GM12878 (cell line): ENCODE results near the gene SLCO2B1. TPM values are rescaled to one million over a fixed set of nuclear protein-coding genes. Genes with fewer than 3 reads are reported as not detected.

ENCODE experiments used
- ATAC-seq: fragments of 200-7000 bp; cut with Tn5 transposase; 3 replicates; pipeline ENCODE4 v1.9.1; 2020; ENCODE audit warnings: mild to moderate bottlenecking, moderate library complexity
- BruUV-seq: library from RNA; stranded (reverse); fragments of 400-500 nt; replicated peaks from 2 replicates; lab custom pipeline; 2021; lab: Mats Ljungman, UMichigan
- CTCF ChIA-PET: fragments of 300-600 bp; sonication (Branson Sonifier 250); formaldehyde crosslinking; extraction: SDS; loops from one replicate; lab custom pipeline; 2021; ENCODE audit warnings: inconsistent platforms; lab: Yijun Ruan, JAX
- POLR2A ChIA-PET: fragments of 350-600 bp; formaldehyde crosslinking; extraction: SDS; loops from one replicate; lab custom pipeline; 2021; ENCODE audit warnings: inconsistent platforms; lab: Charles Lee
- RAD21 ChIA-PET: fragments of 300-600 bp; sonication (Branson Sonifier 250); formaldehyde crosslinking; loops from one replicate; lab custom pipeline; 2023; ENCODE audit warnings: antibody characterized with exemption; ENCODE audit not compliant: unreplicated experiment; lab: Charles Lee
- SMC1A ChIA-PET: fragments of 300-600 bp; sonication (Branson Sonifier 250); formaldehyde crosslinking; loops from one replicate; lab custom pipeline; 2023; ENCODE audit not compliant: unreplicated experiment, uncharacterized antibody; lab: Charles Lee
- DNase-seq: peaks from one replicate; pipeline ENCODE4 v3.0.0-alpha.2; 2011; ENCODE audit warnings: low read depth, low spot score
- FAIRE-seq: peaks from 3 replicates; lab custom pipeline; 2011; peaks lifted over from hg19 to GRCh38; lab: Jason Lieb, UNC
- H2AFZ ChIP-seq: 2 replicates; pipeline ENCODE4 v1.6.0; 2011; ENCODE audit warnings: low read depth, low read length, control low read depth; ENCODE audit not compliant: control insufficient read depth
- H3K27ac ChIP-seq: 2 replicates; pipeline ENCODE4 v1.5.1; 2011; ENCODE audit warnings: control low read depth; ENCODE audit not compliant: control insufficient read depth, insufficient read depth
- H3K27me3 ChIP-seq, 2 experiments: replicated peaks in 1 of 2; 2 replicates each; pipeline versions ENCODE4 v1.6.0 to v1.6.1; 2011; ENCODE audit warnings: low read length in 1 of 2; ENCODE audit not compliant: control insufficient read depth in 2 of 2, insufficient read depth in 2 of 2
- H3K36me3 ChIP-seq, 2 experiments: 2 replicates each; pipeline ENCODE4 v1.5.1; 2011; ENCODE audit warnings: low read length in 1 of 2; ENCODE audit not compliant: control insufficient read depth in 2 of 2, insufficient read depth in 2 of 2
- H3K4me1 ChIP-seq: 2 replicates; pipeline ENCODE4 v1.6.1; 2011; ENCODE audit warnings: mild to moderate bottlenecking, low read length, moderate library complexity, mixed read lengths; ENCODE audit not compliant: control insufficient read depth, insufficient read depth
- H3K4me2 ChIP-seq: 2 replicates; pipeline ENCODE4 v1.6.0; 2011; ENCODE audit warnings: control low read depth; ENCODE audit not compliant: control insufficient read depth, insufficient read depth
- H3K4me3 ChIP-seq: fragments of 200-600 bp; sonication (generic); 2 replicates; pipeline ENCODE4 v1.5.1; 2016
- H3K79me2 ChIP-seq: 2 replicates; pipeline ENCODE4 v1.6.0; 2011; ENCODE audit warnings: low read length; ENCODE audit not compliant: control insufficient read depth, insufficient read depth
- H3K9ac ChIP-seq: 2 replicates; pipeline ENCODE4 v1.8.0; 2011; ENCODE audit warnings: low read length, control low read depth, mixed read lengths; ENCODE audit not compliant: control insufficient read depth, insufficient read depth
- H3K9me3 ChIP-seq: replicated peaks from 3 replicates; pipeline ENCODE4 v1.5.1; 2011; ENCODE audit warnings: mild to moderate bottlenecking, low read length; ENCODE audit not compliant: control insufficient read depth, insufficient read depth
- H4K20me1 ChIP-seq: 2 replicates; pipeline ENCODE4 v1.6.0; 2011; ENCODE audit not compliant: control insufficient read depth, insufficient read depth
- ASH2L ChIP-seq: fragments of 300-600, 200-600 bp; sonication (generic); IDR thresholded peaks from 2 replicates; pipeline ENCODE4 v1.6.1; 2017; ENCODE audit warnings: low read depth, mild to moderate bottlenecking, borderline replicate concordance
- CREB1 ChIP-seq: IDR thresholded peaks from 2 replicates; pipeline ENCODE4 v1.6.1; 2012; ENCODE audit warnings: low read depth, mild to moderate bottlenecking, inconsistent platforms
- ETV6 ChIP-seq, 2 experiments: fragments of 450-650 bp in 1 of 2; IDR thresholded peaks in 1 of 2; conservative IDR thresholded peaks in 1 of 2; 2 replicates each; pipeline ENCODE4 v1.6.1; 2014; ENCODE audit warnings: antibody characterized with exemption in 1 of 2, borderline replicate concordance in 1 of 2, low read depth in 1 of 2, mild to moderate bottlenecking in 1 of 2, moderate library complexity in 1 of 2
- JUNB ChIP-seq: IDR thresholded peaks from 2 replicates; pipeline ENCODE4 v1.6.1; 2016; ENCODE audit warnings: antibody characterized with exemption, mild to moderate bottlenecking
- LARP7 ChIP-seq: fragments of 450-650 bp; IDR thresholded peaks from 2 replicates; pipeline ENCODE4 v1.6.1; 2017; ENCODE audit warnings: mild to moderate bottlenecking
- RFX5 ChIP-seq: IDR thresholded peaks from 2 replicates; pipeline ENCODE4 v1.6.1; 2011; ENCODE audit warnings: low read depth, low read length, improper control_type of control experiment
- RUNX3 ChIP-seq: IDR thresholded peaks from 2 replicates; pipeline ENCODE4 v1.6.1; 2012; ENCODE audit warnings: low read length, inconsistent platforms
- SPI1 ChIP-seq: IDR thresholded peaks from 2 replicates; pipeline ENCODE4 v1.6.1; 2011; ENCODE audit warnings: low read depth, mild to moderate bottlenecking, low read length, moderate library complexity, borderline replicate concordance; ENCODE audit not compliant: insufficient read depth
- TAF1 ChIP-seq: IDR thresholded peaks from 2 replicates; pipeline ENCODE4 v1.6.1; 2011; ENCODE audit warnings: mild to moderate bottlenecking, low read depth, low read length, borderline replicate concordance
- WGBS: methylation state at CpG from one replicate; pipeline ENCODE4 v1.1.6; 2016; ENCODE audit warnings: low lambda C conversion rate; ENCODE audit not compliant: insufficient replicate concordance, insufficient coverage; ENCODE audit errors: missing lambda C conversion rate; 5-methylcytosine and 5-hydroxymethylcytosine counted together
- in situ Hi-C: fragments of 300-500 bp; cut with MboI; formaldehyde crosslinking; loops from 9 replicates; pipeline ENCODE4 v1.14.3; 2018; ENCODE audit warnings: mixed read lengths
- intact Hi-C: fragments of 100-400 bp; cut with micrococcal nuclease; formaldehyde crosslinking; loops from one replicate; pipeline ENCODE4 v1.14.2; 2022; ENCODE audit not compliant: unreplicated experiment
- polyA plus RNA-seq, 11 experiments: library from polyadenylated mRNA; depleted of rRNA in 4 of 11; unstranded in 6 of 11; stranded (reverse) in 5 of 11; fragments of >200 nt; fragmentation: Nextera tagmentation in 4 of 11; fragmentation: Illumina TruSeq in 1 of 11; extraction: Ambion mirVana in 4 of 11; extraction: Trizol in 1 of 11; gene quantifications; 1 replicate in 1 of 11; 2 replicates in 10 of 11; pipeline versions ENCODE4 v1.2.1 to v1.2.3, GENCODE V29; 2011 to 2016; ENCODE audit warnings: inconsistent platforms in 2 of 11, missing spikeins in 2 of 11, low read depth in 1 of 11
- total RNA-seq, 4 experiments: library from RNA; depleted of rRNA in 3 of 4; stranded (reverse); fragments of >200 nt in 3 of 4; fragmentation: Illumina TruSeq in 1 of 4; extraction: Trizol in 1 of 4; gene quantifications; 2 replicates each; pipeline versions ENCODE4 v1.2.1 to v1.2.3, GENCODE V29; 2013 to 2021

SLCO2B1 gene
- total and polyA plus RNA-seq, 10 of the 15 experiments (the other 5 are each of a cell fraction or from before 2014, with no cell fraction given) = 0.05 to 3.5 (median 0.93) TPM; not detected in 2

DNA sequence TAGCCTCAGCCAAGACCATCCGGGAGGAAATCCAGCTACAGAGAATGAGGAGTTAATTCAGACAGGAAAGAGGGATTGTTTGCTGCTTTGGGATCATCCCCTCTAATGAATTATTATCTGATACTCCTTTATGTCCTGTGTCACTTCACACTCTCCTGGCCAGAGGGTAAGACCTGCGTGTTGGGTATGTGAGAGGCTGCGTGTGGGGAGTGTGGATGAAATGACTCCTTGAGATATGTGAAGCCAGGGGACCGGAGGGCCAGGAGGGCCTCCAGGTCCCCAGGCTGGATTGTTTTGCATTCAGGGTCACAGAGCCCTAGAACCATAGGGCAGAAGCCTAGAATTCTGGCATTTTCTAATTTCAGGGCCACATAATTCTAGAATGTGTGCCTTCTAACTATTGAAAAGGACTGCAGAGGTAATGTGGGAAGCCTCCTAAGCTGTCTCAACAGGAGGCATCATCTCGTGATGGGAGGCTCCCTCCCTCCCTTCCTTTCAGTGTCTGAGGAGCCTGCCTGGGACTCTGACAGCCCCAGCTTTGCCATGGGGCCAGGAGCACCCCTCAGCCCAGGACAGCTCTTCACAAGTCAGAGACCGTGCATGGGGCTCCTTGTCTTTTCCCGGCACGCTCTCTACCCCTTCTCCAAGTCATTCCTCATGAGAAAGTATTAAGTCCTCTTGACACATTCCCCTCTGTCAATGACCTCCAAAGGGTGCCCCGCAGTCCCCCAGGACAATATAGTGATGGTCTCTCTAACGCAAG, 93.3 kb downstream of the SLCO2B1 start:
- CTCF ChIA-PET = interaction anchor here (0.8 to 1.8 kb wide), 10 partner anchors 21 to 424 kb away, joined by 3 to 9 read pairs (median 4); no protein-coding TSS in a partner anchor
- POLR2A ChIA-PET = no interaction called here
- H3K79me2 ChIP-seq = no peaks in the 10 kb centered on the region
- no peak overlapping the region for H3K27ac ChIP-seq
- RAD21 ChIA-PET = interaction anchor here (0.9 to 1.1 kb wide), 2 partner anchors 221 to 315 kb away, joined by 4 read pairs; no protein-coding TSS in a partner anchor
- DNase-seq (no peak), FAIRE-seq (no peak), ATAC-seq (no peak)
- TF ChIP-seq RFX5 (no peak), LARP7 (no peak), ASH2L (no peak), SPI1 (no peak), TAF1 (no peak), CREB1 (no peak), RUNX3 (no peak), ETV6 (conservative IDR thresholded peaks at IDR 0.05 in 1 of 2, IDR thresholded peaks at IDR 0.05 in 1 of 2; ENCODE audit: borderline replicate concordance in 1 of 2, low read depth in 1 of 2) (no peak), JUNB (no peak)
- H3K9me3 ChIP-seq = no peaks in the 10 kb centered on the region
- H3K4me1 ChIP-seq = no peaks in the 10 kb centered on the region; the same call in 1 of the 2 replicates
- in situ Hi-C loops (no loop called here), intact Hi-C loops (no loop called here)
- H3K9ac ChIP-seq = no peak overlapping the region
- H3K36me3 ChIP-seq = no peaks in the 10 kb centered on the region
- H2AFZ ChIP-seq = no peak overlapping the region
- BruUV-seq = no TSS peak
- no peak overlapping the region for H3K4me2 ChIP-seq
- SMC1A ChIA-PET = interaction anchor here (0.9 to 1.4 kb wide), 4 partner anchors 11 to 315 kb away, joined by 3 to 6 read pairs (median 4); no protein-coding TSS in a partner anchor
- H3K4me3 ChIP-seq = no peak overlapping the region
- peaks cover 6 to 20% of the 10 kb centered on the region in 2 experiments; a peak in 3 of 4 replicates for H3K27me3 ChIP-seq
- WGBS = 58% methylated on average over 10 of the region's 10 CpGs
- no peaks in the 10 kb centered on the region for H4K20me1 ChIP-seq
